Activated effector memory CD4-positive, alpha-beta T cell treated with anti-CD3 and anti-CD28 coated beads, Interleukin-2, amount 50 U/mL, for 16 hours (primary cell): ENCODE measurements around the gene E2F1.
"Not testable (repeated sequence)": the region's sequence is repeated elsewhere in the genome, so short reads cannot be mapped to it uniquely, and the experiment has no call there.

Experiments
- DNase-seq: peaks from one replicate; pipeline ENCODE4 v3.0.0-alpha.2; 2020

E2F1 gene

GRCh38 chr20:33635341-33635740 lies 50.8 kb downstream of the E2F1 start:
- no peak for DNase-seq

- not testable (repeated sequence) for DNase-seq
These were observed 54.3 kb downstream of the E2F1 start for GRCh38 chr20:33631910-33632309.

GRCh38 chr20:33630507-33630906 lies 55.7 kb downstream of the E2F1 start:
- DNase-seq = no peak

GRCh38 chr20:33629979-33630378 lies 56.2 kb downstream of the E2F1 start:
- DNase-seq = no peak

- no peak for DNase-seq
These were observed 56.7 kb downstream of the E2F1 start for GRCh38 chr20:33629533-33629932.

- no peak for DNase-seq
These were observed 58.5 kb downstream of the E2F1 start for GRCh38 chr20:33627577-33628216.

GRCh38 chr20:33626190-33626589 lies 60.0 kb downstream of the E2F1 start:
- no peak for DNase-seq
